ENCODE data around the gene SYCP2. TPM values are rescaled to one million over a fixed set of nuclear protein-coding genes. Genes with fewer than 3 reads are reported as not detected.

Gene SYCP2
- total and polyA plus RNA-seq, 12 donors = 0.28 to 2.7 (median 1.1) TPM

DNA sequence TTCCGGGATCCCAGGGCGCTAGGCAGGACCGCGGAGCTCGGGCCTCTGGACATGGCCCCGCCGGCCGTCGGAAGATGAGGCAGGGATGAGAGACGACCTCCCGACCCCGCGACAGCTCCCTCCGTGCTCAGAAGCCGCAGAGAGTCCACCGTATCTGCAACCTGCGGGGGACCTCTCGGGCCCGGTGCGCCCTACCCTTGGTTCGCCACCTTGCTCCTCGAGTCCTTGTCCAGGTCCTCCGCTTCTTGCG, 6.4 kb upstream of the SYCP2 start:
- H3K9me3 ChIP-seq (replicated peaks in 1 of 3) = no peaks in the 10 kb centered on the region
- no peaks in the 10 kb centered on the region for H3K27me3 ChIP-seq
- H3K36me3 ChIP-seq (replicated peaks in 1 of 2) = peaks cover 0 to 20% of the 10 kb centered on the region in 2 donors
- H3K27ac ChIP-seq = peak overlapping the region; percentile 95 to 100 (median 96)
- peaks cover 19 to 50% of the 10 kb centered on the region in 2 donors for H3K4me1 ChIP-seq (replicated peaks in 1 of 2)
- 0% methylated on average over 3 to 24 of the region's 24 CpGs for WGBS, 4 donors
- peak overlapping the region in 3 of 4 donors; percentile 13 to 85 (median 54) for H3K4me3 ChIP-seq
- TF ChIP-seq CTCF (IDR thresholded peaks at IDR 0.05) (no peak), POLR2A (IDR thresholded peaks at IDR 0.05) (no peak)
- intact Hi-C loops (cut with DNase I) = no loop called here
- DNase-seq = peak in 5 of 7 donors; percentile 41 to 52 (median 45)

GRCh38 chr20:59939052-59939878, 5.8 kb upstream of the SYCP2 start:
- Histone ChIP-seq H3K4me3 (peak overlapping the region in 3 of 4 donors; percentile 13 to 85 (median 54)), H3K4me1 (replicated peaks in 1 of 2) (peaks cover 19 to 55% of the 10 kb centered on the region in 2 donors), H3K36me3 (replicated peaks in 1 of 2) (peaks cover 0 to 14% of the 10 kb centered on the region in 2 donors), H3K27ac (peak overlapping the region; percentile 95 to 100 (median 96)), H3K27me3 (no peaks in the 10 kb centered on the region), H3K9me3 (replicated peaks in 1 of 3) (no peaks in the 10 kb centered on the region)
- intact Hi-C loops (cut with DNase I) = no loop called here
- TF ChIP-seq POLR2A (IDR thresholded peaks at IDR 0.05) = no peak
- TF ChIP-seq CTCF (IDR thresholded peaks at IDR 0.05) = no peak
- 5 to 90% (median 43%) methylated on average over 21 to 104 of the region's 104 CpGs for WGBS, 4 donors
- DNase-seq = peak in 6 of 7 donors; percentile 22 to 56 (median 32)

GRCh38 chr20:59938696-59939051, 5.2 kb upstream of the SYCP2 start:
- Histone ChIP-seq H3K27me3 (no peaks in the 10 kb centered on the region), H3K36me3 (replicated peaks in 1 of 2) (peaks cover 0 to 8% of the 10 kb centered on the region in 2 donors), H3K9me3 (replicated peaks in 1 of 3) (no peaks in the 10 kb centered on the region), H3K4me3 (peak overlapping the region in 1 of 4 donors; percentile 85), H3K4me1 (replicated peaks in 1 of 2) (peaks cover 19 to 56% of the 10 kb centered on the region in 2 donors), H3K27ac (no peak overlapping the region)
- DNase-seq = peak; percentile 26 to 74 (median 59)
- intact Hi-C loops (cut with DNase I) = no loop called here
- whole genome bisulfite sequencing, 4 donors = 67 to 80% (median 73%) methylated on average over 7 of the region's 7 CpGs
- TF ChIP-seq CTCF (IDR thresholded peaks at IDR 0.05) (no peak), POLR2A (IDR thresholded peaks at IDR 0.05) (no peak)

DNA sequence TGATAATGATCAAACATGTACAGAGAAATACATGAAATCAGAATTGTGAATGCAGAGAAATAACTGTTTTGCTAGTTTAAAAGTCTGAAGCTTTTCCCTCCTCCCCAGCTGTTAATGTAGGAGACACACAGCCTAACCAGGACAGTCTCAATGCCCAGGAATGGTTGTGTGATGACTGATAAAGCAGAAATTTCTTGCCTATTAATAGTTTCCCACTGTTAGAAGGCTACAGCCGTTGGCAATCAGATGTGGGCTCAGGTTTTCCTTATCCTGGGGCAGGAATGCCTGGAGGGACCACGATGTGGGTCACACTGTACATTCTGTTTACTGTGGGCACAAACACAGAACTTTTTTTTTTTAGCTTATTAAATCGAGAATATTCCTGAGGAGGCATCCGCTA, 4.8 kb upstream of the SYCP2 start:
- Histone ChIP-seq H3K36me3 (replicated peaks in 1 of 2) (peaks cover 0 to 4% of the 10 kb centered on the region in 2 donors), H3K27me3 (no peaks in the 10 kb centered on the region), H3K9me3 (replicated peaks in 1 of 3) (no peaks in the 10 kb centered on the region), H3K27ac (peak overlapping the region in 1 of 5 donors; percentile 4), H3K4me1 (replicated peaks in 1 of 2) (peaks cover 19 to 56% of the 10 kb centered on the region in 2 donors), H3K4me3 (no peak overlapping the region)
- TF ChIP-seq CTCF (IDR thresholded peaks at IDR 0.05) (no peak), POLR2A (IDR thresholded peaks at IDR 0.05) (no peak)
- intact Hi-C loops (cut with DNase I) = no loop called here
- WGBS, 4 donors = 61 to 75% (median 64%) methylated on average over 4 of the region's 4 CpGs
- DNase-seq = peak in 1 of 7 donors; percentile 2

Measured in adrenal gland (tissue), 12 donors.